Caco-2 (cell line): ENCODE data around the gene NDNF. TPM values are rescaled to one million over a fixed set of nuclear protein-coding genes. Genes with fewer than 3 reads are reported as not detected.

Experiments
- BruUV-seq: library from RNA; stranded (reverse); fragments of 400-500 nt; replicated peaks from 2 replicates; lab custom pipeline; 2021; lab: Mats Ljungman, UMichigan
- CTCF ChIA-PET: fragments of 300-600 bp; sonication (Branson Sonifier 250); formaldehyde crosslinking; loops from one replicate; lab custom pipeline; 2022; ENCODE audit warnings: antibody characterized with exemption; lab: Charles Lee
- POLR2A ChIA-PET: fragments of 300-600 bp; sonication (Branson Sonifier 250); formaldehyde crosslinking; loops from one replicate; lab custom pipeline; 2022; ENCODE audit warnings: antibody characterized with exemption; lab: Charles Lee
- DNase-seq, 2 experiments: peaks; one replicate each; pipeline versions ENCODE4 v3.0.0 to v3.0.0-alpha.2; 2020 to 2022
- H3K27me3 ChIP-seq: replicated peaks from 2 replicates; pipeline ENCODE4 v1.6.0; 2011; ENCODE audit warnings: low read length; ENCODE audit not compliant: control insufficient read depth, insufficient read depth
- H3K36me3 ChIP-seq: 2 replicates; pipeline ENCODE4 v1.5.1; 2011; ENCODE audit warnings: low read length; ENCODE audit not compliant: control insufficient read depth, insufficient read depth
- H3K4me1 ChIP-seq: fragments of 250-450 bp; sonication (Bioruptor Pico); 2 replicates; pipeline ENCODE4 v1.5.1; 2020; ENCODE audit warnings: mild to moderate bottlenecking
- H3K4me3 ChIP-seq: 2 replicates; pipeline ENCODE4 v1.5.1; 2011; ENCODE audit warnings: low read depth, mild to moderate bottlenecking, control low read depth, low read length
- H3K9me3 ChIP-seq: fragments of 250-450 bp; sonication (Bioruptor Pico); 2 replicates; pipeline ENCODE4 v1.5.1; 2020; ENCODE audit warnings: mild to moderate bottlenecking, moderate library complexity
- H3K27ac Mint-ChIP-seq: one replicate; pipeline ENCODE4 v1.8.0; 2022; ENCODE audit warnings: mixed read lengths; ENCODE audit not compliant: unreplicated experiment
- H3K27me3 Mint-ChIP-seq: one replicate; pipeline ENCODE4 v1.8.0; 2022; ENCODE audit warnings: mixed read lengths; ENCODE audit not compliant: insufficient read depth, unreplicated experiment
- H3K36me3 Mint-ChIP-seq: one replicate; pipeline ENCODE4 v1.8.0; 2022; ENCODE audit warnings: mild to moderate bottlenecking, mixed read lengths; ENCODE audit not compliant: insufficient read depth, unreplicated experiment
- H3K4me1 Mint-ChIP-seq: one replicate; pipeline ENCODE4 v1.8.0; 2022; ENCODE audit warnings: low read depth, mixed read lengths; ENCODE audit not compliant: unreplicated experiment
- H3K4me3 Mint-ChIP-seq: one replicate; pipeline ENCODE4 v1.8.0; 2022; ENCODE audit warnings: mild to moderate bottlenecking, moderate library complexity, mixed read lengths; ENCODE audit not compliant: unreplicated experiment
- H3K9me3 Mint-ChIP-seq: one replicate; pipeline ENCODE4 v1.8.0; 2022; ENCODE audit warnings: mixed read lengths; ENCODE audit not compliant: unreplicated experiment
- intact Hi-C: fragments of 100-400 bp; cut with micrococcal nuclease; formaldehyde crosslinking; loops from one replicate; pipeline ENCODE4 v1.10.0; 2022; ENCODE audit not compliant: unreplicated experiment
- total RNA-seq: library from RNA; stranded (reverse); gene quantifications from 2 replicates; pipeline ENCODE4 v1.2.3, GENCODE V29; 2022
- TF ChIP-seq, protein P1 (sequence below), 2 experiments: fragments of 200-600 bp in 1 of 2; IDR thresholded peaks; 1 replicate in 1 of 2; 2 replicates in 1 of 2; pipeline versions ENCODE4 v1.5.1 to v1.8.0; 2011 to 2022; ENCODE audit warnings: antibody characterized with exemption in 1 of 2, control low read depth in 1 of 2, inconsistent platforms in 1 of 2, low read depth in 1 of 2, low read length in 1 of 2, mild to moderate bottlenecking in 1 of 2, moderate library complexity in 1 of 2; ENCODE audit not compliant: insufficient read depth in 1 of 2, severe bottlenecking in 1 of 2, unreplicated experiment in 1 of 2

Gene NDNF
- total RNA-seq, 1 experiment from 2014 or later: 3.7 TPM

DNA sequence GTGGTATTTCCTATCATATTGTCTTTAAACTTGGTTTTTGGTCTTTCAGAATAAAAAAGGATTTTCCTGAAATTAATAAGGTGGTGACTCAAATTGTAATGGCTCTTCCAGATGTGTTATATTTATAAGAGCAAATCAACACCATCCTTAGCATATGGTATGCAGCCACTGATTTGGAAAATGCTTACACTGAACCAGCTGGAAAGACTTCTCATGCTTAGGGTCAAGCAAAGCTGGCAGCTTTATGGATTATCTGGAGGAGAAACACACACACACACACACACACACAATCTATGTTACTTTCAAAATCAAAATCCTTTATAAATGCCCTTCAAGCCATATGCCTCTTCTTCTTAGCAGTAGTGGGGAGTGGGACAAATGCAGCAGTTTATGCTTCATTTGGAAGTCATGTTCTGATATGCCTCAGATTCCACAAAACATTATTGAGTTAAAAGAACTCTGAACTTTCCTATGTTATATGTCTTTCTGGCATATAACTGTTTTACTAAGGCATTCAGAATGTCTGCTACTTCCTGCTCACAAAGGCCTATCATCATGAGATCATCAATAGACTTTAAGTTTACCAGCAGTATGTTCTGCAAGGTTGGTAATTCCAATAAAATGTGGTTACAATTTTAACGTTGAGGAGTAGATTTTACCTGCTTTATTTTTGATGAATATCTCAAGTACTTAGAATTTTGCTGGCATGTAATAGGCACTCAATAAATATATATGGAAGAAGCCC lies 76.9 kb downstream of the NDNF start:
- H3K4me3 ChIP-seq: no peak overlapping the region
- no peaks in the 10 kb centered on the region for H3K36me3 ChIP-seq
- H3K4me1 ChIP-seq: no peaks in the 10 kb centered on the region
- Mint-ChIP-seq H3K36me3 (no peaks in the 10 kb centered on the region), H3K9me3 (no peaks in the 10 kb centered on the region), H3K4me3 (no peak overlapping the region), H3K27ac (no peak overlapping the region), H3K4me1 (no peaks in the 10 kb centered on the region), H3K27me3 (no peaks in the 10 kb centered on the region)
- no TSS peak for BruUV-seq
- CTCF ChIA-PET: no interaction called here
- intact Hi-C loops: no loop called here
- DNase-seq: no peak
- no peaks in the 10 kb centered on the region for H3K9me3 ChIP-seq
- POLR2A ChIA-PET: interaction anchor here (0.7 kb wide), 1 partner anchor 371 kb away, joined by 5 read pairs; no protein-coding TSS in a partner anchor
- TF ChIP-seq, protein P1, sequence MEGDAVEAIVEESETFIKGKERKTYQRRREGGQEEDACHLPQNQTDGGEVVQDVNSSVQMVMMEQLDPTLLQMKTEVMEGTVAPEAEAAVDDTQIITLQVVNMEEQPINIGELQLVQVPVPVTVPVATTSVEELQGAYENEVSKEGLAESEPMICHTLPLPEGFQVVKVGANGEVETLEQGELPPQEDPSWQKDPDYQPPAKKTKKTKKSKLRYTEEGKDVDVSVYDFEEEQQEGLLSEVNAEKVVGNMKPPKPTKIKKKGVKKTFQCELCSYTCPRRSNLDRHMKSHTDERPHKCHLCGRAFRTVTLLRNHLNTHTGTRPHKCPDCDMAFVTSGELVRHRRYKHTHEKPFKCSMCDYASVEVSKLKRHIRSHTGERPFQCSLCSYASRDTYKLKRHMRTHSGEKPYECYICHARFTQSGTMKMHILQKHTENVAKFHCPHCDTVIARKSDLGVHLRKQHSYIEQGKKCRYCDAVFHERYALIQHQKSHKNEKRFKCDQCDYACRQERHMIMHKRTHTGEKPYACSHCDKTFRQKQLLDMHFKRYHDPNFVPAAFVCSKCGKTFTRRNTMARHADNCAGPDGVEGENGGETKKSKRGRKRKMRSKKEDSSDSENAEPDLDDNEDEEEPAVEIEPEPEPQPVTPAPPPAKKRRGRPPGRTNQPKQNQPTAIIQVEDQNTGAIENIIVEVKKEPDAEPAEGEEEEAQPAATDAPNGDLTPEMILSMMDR (IDR thresholded peaks at IDR 0.05; ENCODE audit: insufficient read depth in 1 of 2, low read depth in 1 of 2, low read length in 1 of 2, severe bottlenecking in 1 of 2, unreplicated experiment in 1 of 2): no peak
- H3K27me3 ChIP-seq: no peaks in the 10 kb centered on the region

DNA sequence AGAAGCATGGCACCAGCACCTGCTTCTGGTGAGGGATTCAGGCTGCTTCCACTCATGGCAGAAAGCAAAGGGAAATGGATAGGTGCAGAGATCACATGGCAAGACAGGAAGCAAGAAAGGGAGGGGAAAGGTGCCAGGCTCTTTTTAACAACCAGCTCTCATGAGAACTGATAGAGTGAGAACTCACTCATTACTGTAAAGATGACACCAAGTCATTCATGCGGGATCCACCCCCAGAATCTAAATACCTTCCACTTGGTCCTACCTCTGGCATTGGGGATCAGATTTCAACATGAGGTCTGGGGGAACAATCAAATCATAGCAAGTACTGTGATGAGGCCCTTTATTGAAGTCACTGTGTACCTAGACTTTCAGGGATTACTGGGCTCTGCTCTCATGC lies 77.8 kb downstream of the NDNF start:
- no peaks in the 10 kb centered on the region for H3K36me3 Mint-ChIP-seq

DNA sequence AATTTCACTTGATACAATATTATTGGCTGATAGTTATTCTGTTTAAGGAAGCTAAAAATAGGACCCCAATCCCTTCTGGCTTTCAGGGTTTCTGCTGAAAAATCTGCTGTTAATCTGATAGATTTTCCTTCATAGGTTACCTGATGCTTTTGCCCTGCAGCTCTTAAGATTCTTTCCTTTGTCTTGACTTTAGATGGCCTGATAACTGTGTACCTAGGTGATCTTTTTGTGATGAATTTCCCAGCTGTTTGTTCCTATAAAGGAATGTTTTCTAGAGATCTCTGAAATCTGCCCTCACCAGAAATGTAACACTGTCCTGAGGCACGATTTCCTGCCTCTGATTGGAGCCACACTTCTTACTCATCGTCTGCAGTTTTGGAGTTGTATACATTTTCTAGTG lies 80.5 kb downstream of the NDNF start:
- no peaks in the 10 kb centered on the region for H3K9me3 Mint-ChIP-seq

More for the DNA sequence above, 77.8 kb downstream of the NDNF start:
- TF ChIP-seq, protein P1 (IDR thresholded peaks at IDR 0.05; ENCODE audit: insufficient read depth in 1 of 2, low read depth in 1 of 2, low read length in 1 of 2, severe bottlenecking in 1 of 2, unreplicated experiment in 1 of 2): no peak
- Mint-ChIP-seq H3K27me3 (no peaks in the 10 kb centered on the region), H3K4me3 (no peak overlapping the region), H3K9me3 (no peaks in the 10 kb centered on the region), H3K4me1 (no peaks in the 10 kb centered on the region), H3K27ac (no peak overlapping the region)
- Histone ChIP-seq H3K36me3 (no peaks in the 10 kb centered on the region), H3K4me1 (no peaks in the 10 kb centered on the region), H3K4me3 (no peak overlapping the region), H3K27me3 (no peaks in the 10 kb centered on the region), H3K9me3 (no peaks in the 10 kb centered on the region)
- POLR2A ChIA-PET: no interaction called here
- intact Hi-C loops: no loop called here
- BruUV-seq: no TSS peak
- no peak for DNase-seq
- CTCF ChIA-PET: no interaction called here

More for the DNA sequence above, 80.5 kb downstream of the NDNF start:
- CTCF ChIA-PET: no interaction called here
- no peaks in the 10 kb centered on the region for H3K4me1 ChIP-seq
- no peak for DNase-seq
- Mint-ChIP-seq H3K27ac (no peak overlapping the region), H3K4me1 (no peaks in the 10 kb centered on the region), H3K4me3 (no peak overlapping the region), H3K27me3 (no peaks in the 10 kb centered on the region), H3K36me3 (no peaks in the 10 kb centered on the region)
- H3K9me3 ChIP-seq: no peaks in the 10 kb centered on the region
- no peak overlapping the region for H3K4me3 ChIP-seq
- POLR2A ChIA-PET: no interaction called here
- H3K36me3 ChIP-seq: no peaks in the 10 kb centered on the region
- H3K27me3 ChIP-seq: no peaks in the 10 kb centered on the region
- intact Hi-C loops: no loop called here
- TF ChIP-seq, protein P1 (IDR thresholded peaks at IDR 0.05; ENCODE audit: insufficient read depth in 1 of 2, low read depth in 1 of 2, low read length in 1 of 2, severe bottlenecking in 1 of 2, unreplicated experiment in 1 of 2): no peak
- no TSS peak for BruUV-seq
